Inferior parietal cortex (tissue), 1 donor: ENCODE measurements around the gene ATP6V1F.

ENCODE experiments used
- DNase-seq: peaks from one replicate; pipeline ENCODE4 v3.0.0-alpha.2; 2016; ENCODE audit errors: extremely low spot score

ATP6V1F gene

GRCh38 chr7:128848289-128849155 lies 14.1 kb upstream of the ATP6V1F start:
- no peak for DNase-seq

GRCh38 chr7:128849156-128849515 lies 13.5 kb upstream of the ATP6V1F start:
- no peak for DNase-seq

GRCh38 chr7:128849804-128850490 lies 12.7 kb upstream of the ATP6V1F start:
- no peak for DNase-seq

- DNase-seq = no peak
Observed at GRCh38 chr7:128852537-128853254, 10.0 kb upstream of the ATP6V1F start.

- DNase-seq = no peak
Observed at GRCh38 chr7:128853799-128854198, 8.9 kb upstream of the ATP6V1F start.

- no peak for DNase-seq
Observed at GRCh38 chr7:128854396-128854795, 8.3 kb upstream of the ATP6V1F start.

GRCh38 chr7:128855559-128855958 lies 7.1 kb upstream of the ATP6V1F start:
- no peak for DNase-seq

GRCh38 chr7:128856001-128856718 lies 6.5 kb upstream of the ATP6V1F start:
- no peak for DNase-seq

GRCh38 chr7:128858380-128859231 lies 4.0 kb upstream of the ATP6V1F start:
- no peak for DNase-seq

GRCh38 chr7:128859232-128860157 lies 3.2 kb upstream of the ATP6V1F start:
- DNase-seq = no peak

- peak; percentile 39 for DNase-seq
Observed at GRCh38 chr7:128860158-128861073, 2.2 kb upstream of the ATP6V1F start.

- no peak for DNase-seq
Observed at GRCh38 chr7:128861957-128862570, 592 bp upstream of the ATP6V1F start.

- DNase-seq = peak; percentile 27
Observed at GRCh38 chr7:128863433-128863989, 855 bp downstream of the ATP6V1F start.

GRCh38 chr7:128865303-128865702 lies 2.6 kb downstream of the ATP6V1F start:
- DNase-seq = no peak

GRCh38 chr7:128865996-128866877 lies 3.6 kb downstream of the ATP6V1F start:
- DNase-seq = no peak

GRCh38 chr7:128867241-128867640 lies 4.6 kb downstream of the ATP6V1F start:
- no peak for DNase-seq
